Retina (tissue), 1 donor: ENCODE measurements around the gene TLE3.

ENCODE experiments used
- DNase-seq: peaks from one replicate; pipeline ENCODE4 v3.0.0-alpha.2; 2016

The TLE3 gene

DNA sequence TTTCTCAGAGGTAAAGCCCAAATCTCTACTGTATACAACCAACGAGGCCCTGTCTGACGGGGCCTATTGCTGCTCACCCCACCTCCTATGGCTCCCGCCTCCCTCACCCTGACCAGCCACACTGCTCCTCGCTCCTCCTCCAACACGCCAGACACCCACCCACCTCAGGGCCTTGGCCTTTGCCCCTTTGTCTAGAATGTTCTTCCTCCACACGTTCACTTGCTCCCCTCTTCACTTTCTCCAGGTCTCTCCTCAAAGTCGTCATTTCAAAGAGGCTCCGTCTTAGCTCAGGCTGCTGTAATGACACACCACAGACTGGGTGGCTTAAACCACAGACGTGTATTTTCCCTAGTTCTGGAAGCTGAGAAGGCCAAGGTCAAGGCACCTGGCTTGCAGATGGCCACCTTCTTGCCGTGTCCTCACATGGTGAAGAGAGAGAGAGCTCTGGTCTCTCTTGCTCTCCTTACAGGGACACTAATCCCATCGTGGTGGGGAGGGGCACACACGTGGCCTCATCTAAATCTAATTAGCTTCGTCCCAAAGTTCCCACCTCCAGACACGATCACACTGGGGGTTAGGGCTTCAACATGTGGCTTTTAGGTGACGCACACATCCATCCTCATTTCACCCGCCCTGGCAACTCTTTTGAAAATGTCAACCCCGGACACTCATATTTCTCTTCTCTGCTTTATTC, 98.2 kb downstream of the TLE3 start:
- DNase-seq, result no peak

DNA sequence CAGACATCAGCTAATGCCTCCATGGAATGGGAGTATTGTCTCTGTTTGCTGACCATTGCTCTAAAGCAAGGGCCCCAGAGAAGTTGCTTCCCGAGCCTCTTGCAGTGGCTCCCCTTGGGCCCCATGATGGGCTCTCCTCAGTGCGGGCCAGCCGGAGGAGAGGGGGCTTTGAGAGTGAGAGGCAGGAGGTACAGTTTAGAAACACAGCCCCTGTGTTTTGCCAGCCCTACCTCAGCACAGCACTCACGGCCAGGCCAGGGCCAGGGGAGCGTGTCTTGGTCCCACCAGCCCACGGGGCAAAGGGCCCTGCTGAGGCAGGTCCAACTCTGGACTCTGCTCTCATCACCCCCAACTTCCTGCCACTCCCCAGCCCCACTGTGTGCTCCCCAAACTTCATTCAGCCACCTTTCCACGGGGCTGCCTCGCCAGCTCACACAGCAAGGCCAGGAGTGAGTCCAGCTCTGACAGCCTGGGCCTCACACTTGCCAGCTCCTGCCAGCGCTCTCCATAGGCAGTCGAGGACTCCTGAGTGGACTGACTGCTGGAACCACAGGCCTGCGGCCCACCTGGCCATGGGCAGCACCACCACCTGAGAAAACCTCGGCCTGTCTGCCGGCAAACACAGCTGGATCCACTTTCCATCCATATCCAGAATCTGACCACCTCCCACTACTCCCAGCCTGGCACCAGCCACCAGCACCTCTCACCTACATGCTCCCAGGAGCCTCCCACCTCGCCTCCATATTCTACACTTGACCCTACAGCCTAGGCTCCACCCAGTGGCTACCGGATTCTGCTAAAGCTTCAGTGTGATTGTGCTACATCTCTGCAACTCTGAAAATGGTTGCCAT, 99.0 kb downstream of the TLE3 start:
- DNase-seq, result no peak

DNA sequence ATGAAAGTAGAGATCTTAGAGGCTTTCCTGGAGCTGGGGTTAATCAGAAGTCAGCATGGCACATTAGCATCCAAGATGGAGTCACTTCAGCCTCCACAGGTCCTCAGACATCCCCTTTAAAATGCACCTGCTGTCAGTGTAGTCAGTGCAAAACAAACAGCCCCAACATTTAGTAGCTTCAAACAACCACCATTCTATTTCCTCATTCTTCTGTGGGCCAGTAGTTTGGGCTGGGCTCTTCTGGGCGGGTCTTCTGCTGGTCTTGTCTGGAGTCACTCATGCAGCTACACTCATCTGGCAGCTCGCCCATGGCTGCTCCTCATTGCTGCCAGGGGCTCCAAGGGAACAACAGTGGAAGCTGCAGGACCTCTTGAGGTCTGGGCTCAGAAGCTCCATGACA, 99.9 kb downstream of the TLE3 start:
- peak; percentile 51 for DNase-seq
